Thyroid gland (tissue), 4 donors: Measurements from ENCODE around the gene RETN.

ENCODE experiments used
- CTCF ChIP-seq, 6 experiments: fragments of 200-600 bp in 3 of 6; fragments of 450-650 bp in 3 of 6; sonication (generic) in 3 of 6; IDR thresholded peaks; one replicate each; pipeline ENCODE4 v1.5.1; 2016 to 2019; ENCODE audit warnings: antibody characterized with exemption in 6 of 6, mild to moderate bottlenecking in 2 of 6, inconsistent platforms in 1 of 6, moderate library complexity in 1 of 6
- POLR2A ChIP-seq, 2 donors: fragments of 450-650 bp; IDR thresholded peaks; one replicate each; pipeline ENCODE4 v1.6.1; 2017; ENCODE audit warnings: antibody characterized with exemption in 2 of 2, mild to moderate bottlenecking in 2 of 2, moderate library complexity in 1 of 2

- no peak for TF ChIP-seq CTCF (IDR thresholded peaks at IDR 0.05)
- TF ChIP-seq POLR2A (IDR thresholded peaks at IDR 0.05), result no peak
These were observed 34.5 kb downstream of the RETN start for GRCh38 chr19:7703332-7703731.
